T-cell (primary cell): ENCODE data around the gene VIPAS39. TPM values are rescaled to one million over a fixed set of nuclear protein-coding genes. Genes with fewer than 3 reads are reported as not detected.

Experiments
- ATAC-seq, 4 experiments: fragments of 200-7000 bp in 3 of 4; fragments of 150-1000 bp in 1 of 4; cut with Tn5 transposase; replicated peaks in 1 of 4; 1 replicate in 3 of 4; 2 replicates in 1 of 4; pipeline ENCODE4 v1.10.0; 2021; ENCODE audit warnings: moderate library complexity in 3 of 4, mild to moderate bottlenecking in 2 of 4, moderate number of reproducible peaks in 1 of 4
- CTCF ChIA-PET, 2 donors: fragments of 300-600 bp; sonication (Branson Sonifier 250); formaldehyde crosslinking; loops; one replicate each; lab custom pipeline; 2022; ENCODE audit warnings: antibody characterized with exemption in 2 of 2; lab: Charles Lee
- POLR2A ChIA-PET, 2 donors: fragments of 300-600 bp; sonication (Branson Sonifier 250); formaldehyde crosslinking; loops; one replicate each; lab custom pipeline; 2022; ENCODE audit warnings: antibody characterized with exemption in 2 of 2; lab: Charles Lee
- DNase-seq, 35 experiments: peaks; one replicate each; pipeline versions ENCODE4 v3.0.0 to v3.0.0-alpha.2; 2013 to 2023
- H3K27ac ChIP-seq: one replicate; pipeline ENCODE4 v1.5.1; 2013; ENCODE audit warnings: low read length
- H3K27me3 ChIP-seq, 2 experiments: replicated peaks in 1 of 2; 1 replicate in 1 of 2; 2 replicates in 1 of 2; pipeline versions ENCODE4 v1.6.1 to v1.7.0; 2013; ENCODE audit warnings: low read length in 1 of 2, mixed read lengths in 1 of 2; ENCODE audit not compliant: control insufficient read depth in 2 of 2, insufficient read depth in 2 of 2; ENCODE audit errors: extremely low read depth in 1 of 2
- H3K36me3 ChIP-seq, 2 donors: 1 replicate in 1 of 2; 2 replicates in 1 of 2; pipeline versions ENCODE4 v1.6.1 to v1.7.0; 2013; ENCODE audit warnings: low read length in 1 of 2; ENCODE audit not compliant: control insufficient read depth in 2 of 2, insufficient read depth in 1 of 2; ENCODE audit errors: extremely low read depth in 1 of 2
- H3K4me1 ChIP-seq, 2 experiments: 1 replicate in 1 of 2; 2 replicates in 1 of 2; pipeline versions ENCODE4 v1.6.1 to v1.7.0; 2013; ENCODE audit warnings: low read length in 2 of 2, mixed read lengths in 1 of 2; ENCODE audit not compliant: insufficient read depth in 2 of 2, control insufficient read depth in 1 of 2; ENCODE audit errors: extremely low read depth in 1 of 2
- H3K4me3 ChIP-seq, 2 donors: 1 replicate in 1 of 2; 2 replicates in 1 of 2; pipeline versions ENCODE4 v1.5.1 to v1.7.0; 2013; ENCODE audit warnings: mild to moderate bottlenecking in 2 of 2, low read length in 1 of 2, moderate library complexity in 1 of 2; ENCODE audit not compliant: control insufficient read depth in 1 of 2; ENCODE audit errors: extremely low read depth in 1 of 2
- H3K9me3 ChIP-seq: 2 replicates; pipeline ENCODE4 v1.7.0; 2013
- H3K27ac Mint-ChIP-seq, 2 donors: one replicate each; pipeline ENCODE4 v1.8.0; 2020 to 2021; ENCODE audit warnings: mild to moderate bottlenecking in 2 of 2, mixed read lengths in 2 of 2
- H3K27me3 Mint-ChIP-seq, 2 donors: one replicate each; pipeline ENCODE4 v1.8.0; 2021 to 2022; ENCODE audit warnings: mixed read lengths in 2 of 2
- H3K36me3 Mint-ChIP-seq: one replicate; pipeline ENCODE4 v1.8.0; 2021; ENCODE audit warnings: mixed read lengths
- H3K4me1 Mint-ChIP-seq, 3 donors: one replicate each; pipeline ENCODE4 v1.8.0; 2020 to 2022; ENCODE audit warnings: mixed read lengths in 3 of 3, mild to moderate bottlenecking in 1 of 3
- H3K4me3 Mint-ChIP-seq, 3 donors: one replicate each; pipeline ENCODE4 v1.8.0; 2020 to 2022; ENCODE audit warnings: mild to moderate bottlenecking in 3 of 3, mixed read lengths in 3 of 3, moderate library complexity in 3 of 3
- H3K9me3 Mint-ChIP-seq, 3 donors: one replicate each; pipeline ENCODE4 v1.8.0; 2020 to 2022; ENCODE audit warnings: mixed read lengths in 3 of 3
- WGBS: methylation state at CpG from one replicate; pipeline ENCODE4 v1.1.5; 2013; ENCODE audit warnings: missing lambda C conversion rate; ENCODE audit not compliant: insufficient coverage; 5-methylcytosine and 5-hydroxymethylcytosine counted together
- total RNA-seq, 35 experiments: library from RNA in 6 of 35; stranded (reverse) in 6 of 35; fragments of 120-200 nt in 1 of 35; gene quantifications; one replicate each; pipeline versions ENCODE4 v1.2.1 to v1.2.4 and lab custom pipeline; 2013 to 2026

The VIPAS39 gene
- total RNA-seq, 5 donors from 2014 or later (not counting 1 experiment from before 2014, with no cell fraction given), result 15.6 to 24.1 (median 18.2) TPM

- ATAC-seq, result peak; percentile 85 to 90 (median 85)
- peaks cover 6 to 11% (median 7%) of the 10 kb centered on the region in 3 donors for H3K4me1 Mint-ChIP-seq
- H3K36me3 ChIP-seq, result no peaks in the 10 kb centered on the region
- WGBS, result 3% methylated on average over 94 of the region's 104 CpGs
- peak within 1 kb of the TSS; percentile 62 to 75 (median 68) for H3K4me3 Mint-ChIP-seq
- H3K4me3 ChIP-seq, result peak within 1 kb of the TSS; percentile 23 to 66
- peaks cover 3 to 10% of the 10 kb centered on the region in 2 experiments for H3K4me1 ChIP-seq
- H3K9me3 ChIP-seq, result no peaks in the 10 kb centered on the region
- peaks cover 3 to 4% (median 4%) of the 10 kb centered on the region in 3 donors for H3K9me3 Mint-ChIP-seq
- peak in 30 of 35 experiments; percentile 6 to 49 (median 24) for DNase-seq
- H3K27me3 ChIP-seq, result peaks cover 7 to 41% of the 10 kb centered on the region in 2 experiments
- CTCF ChIA-PET, result no interaction called here
- peaks cover 3% of the 10 kb centered on the region for H3K36me3 Mint-ChIP-seq
- no peak within 1 kb of the TSS for H3K27ac Mint-ChIP-seq
- peaks cover 20 to 38% of the 10 kb centered on the region in 2 donors for H3K27me3 Mint-ChIP-seq
- no peak within 1 kb of the TSS for H3K27ac ChIP-seq
- POLR2A ChIA-PET, result no interaction called here
Measured at GRCh38 chr14:77498120-77498979, 40.9 kb upstream of the VIPAS39 start, which contains the start of gene ISM2. Gene ISM2 (minus strand): TSS chr14:77498816. CDS start chr14:77498793, 23 bp downstream.

DNA sequence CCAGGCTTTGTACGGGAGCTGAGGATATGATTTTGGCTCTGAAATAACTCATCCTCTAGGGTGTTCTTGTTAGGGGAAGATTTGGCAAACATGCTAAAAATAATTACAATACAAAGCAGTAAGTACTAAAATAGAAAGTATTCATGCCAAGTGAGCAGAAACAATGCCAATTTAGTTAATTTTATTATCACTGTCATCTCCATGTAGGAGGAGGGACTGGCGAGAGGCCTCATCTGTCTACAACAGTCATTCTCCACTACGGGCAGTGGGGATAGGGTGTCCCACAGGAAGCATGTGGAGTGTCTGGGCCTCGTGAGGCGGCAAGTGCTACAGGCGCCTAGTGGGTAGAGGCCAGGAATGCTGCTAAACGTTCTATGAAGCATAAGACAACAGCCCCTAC lies 37.9 kb upstream of the VIPAS39 start:
- H3K36me3 Mint-ChIP-seq, result no peaks in the 10 kb centered on the region

GRCh38 chr14:77491056-77491455 lies 33.7 kb upstream of the VIPAS39 start:
- Mint-ChIP-seq H3K4me3 (no peak overlapping the region), H3K27me3 (peaks cover 6 to 10% of the 10 kb centered on the region in 2 donors), H3K9me3 (no peaks in the 10 kb centered on the region), H3K36me3 (no peaks in the 10 kb centered on the region), H3K27ac (no peak overlapping the region), H3K4me1 (no peaks in the 10 kb centered on the region)
- Histone ChIP-seq H3K9me3 (no peaks in the 10 kb centered on the region), H3K4me3 (no peak overlapping the region), H3K36me3 (no peaks in the 10 kb centered on the region), H3K27ac (no peak overlapping the region), H3K27me3 (peaks cover 0 to 7% of the 10 kb centered on the region in 2 experiments), H3K4me1 (no peaks in the 10 kb centered on the region)
- WGBS, result 97% methylated on average over 3 of the region's 5 CpGs
- ATAC-seq (no peak), DNase-seq (no peak)
- POLR2A ChIA-PET, result interaction anchor here in 1 of 2 donors (0.6 kb wide), 1 partner anchor 28 kb away, joined by 3 read pairs; no protein-coding TSS in a partner anchor
- CTCF ChIA-PET, result no interaction called here

More for the DNA sequence above, 37.9 kb upstream of the VIPAS39 start:
- Mint-ChIP-seq H3K27me3 (peaks cover 18 to 35% of the 10 kb centered on the region in 2 donors), H3K9me3 (no peaks in the 10 kb centered on the region), H3K27ac (peak overlapping the region in 1 of 2 donors; percentile 4), H3K4me3 (no peak overlapping the region), H3K4me1 (peaks cover 6 to 10% (median 7%) of the 10 kb centered on the region in 3 donors)
- H3K9me3 ChIP-seq, result no peaks in the 10 kb centered on the region
- ChIA-PET POLR2A (no interaction called here), CTCF (no interaction called here)
- H3K4me3 ChIP-seq, result no peak overlapping the region
- H3K27me3 ChIP-seq, result peaks cover 7 to 38% of the 10 kb centered on the region in 2 experiments
- ATAC-seq, result no peak
- H3K4me1 ChIP-seq, result peaks cover 3 to 10% of the 10 kb centered on the region in 2 experiments
- no peaks in the 10 kb centered on the region for H3K36me3 ChIP-seq
- H3K27ac ChIP-seq, result no peak overlapping the region
- WGBS, result no CpG with 5 or more reads among the region's 7 CpGs
- DNase-seq, result no peak

- H3K4me3 ChIP-seq, result no peak overlapping the region
- CTCF ChIA-PET, result no interaction called here
Measured at GRCh38 chr14:77490347-77490986, 33.1 kb upstream of the VIPAS39 start.

GRCh38 chr14:77489041-77489440 lies 31.6 kb upstream of the VIPAS39 start:
- 77% methylated on average over 5 of the region's 6 CpGs for WGBS
- ChIA-PET POLR2A (interaction anchor here in 1 of 2 donors (0.6 kb wide), 1 partner anchor 115 kb away, joined by 9 read pairs; no protein-coding TSS in a partner anchor), CTCF (no interaction called here)
- H3K4me1 ChIP-seq, result no peaks in the 10 kb centered on the region
- H3K36me3 ChIP-seq, result no peaks in the 10 kb centered on the region
- Mint-ChIP-seq H3K9me3 (no peaks in the 10 kb centered on the region), H3K4me3 (no peak overlapping the region), H3K36me3 (no peaks in the 10 kb centered on the region), H3K27ac (no peak overlapping the region), H3K4me1 (no peaks in the 10 kb centered on the region), H3K27me3 (no peaks in the 10 kb centered on the region)
- H3K27me3 ChIP-seq, result peaks cover 0 to 2% of the 10 kb centered on the region in 2 experiments
- ATAC-seq (no peak), DNase-seq (no peak)
- H3K9me3 ChIP-seq, result no peaks in the 10 kb centered on the region
- H3K27ac ChIP-seq, result no peak overlapping the region
- no peak overlapping the region for H3K4me3 ChIP-seq

More at GRCh38 chr14:77490347-77490986, 33.1 kb upstream of the VIPAS39 start:
- no peaks in the 10 kb centered on the region for H3K36me3 ChIP-seq
- Mint-ChIP-seq H3K4me1 (no peaks in the 10 kb centered on the region), H3K9me3 (no peaks in the 10 kb centered on the region), H3K36me3 (no peaks in the 10 kb centered on the region), H3K27me3 (peaks cover 0 to 4% of the 10 kb centered on the region in 2 donors), H3K4me3 (no peak overlapping the region), H3K27ac (no peak overlapping the region)
- H3K27ac ChIP-seq, result no peak overlapping the region
- no peaks in the 10 kb centered on the region for H3K4me1 ChIP-seq
- POLR2A ChIA-PET, result interaction anchor here in 1 of 2 donors (0.6 kb wide), 1 partner anchor 28 kb away, joined by 3 read pairs; no protein-coding TSS in a partner anchor
- ATAC-seq (no peak), DNase-seq (no peak)
- H3K9me3 ChIP-seq, result no peaks in the 10 kb centered on the region
- WGBS, result no CpG with 5 or more reads among the region's 8 CpGs
- H3K27me3 ChIP-seq, result peaks cover 0 to 4% of the 10 kb centered on the region in 2 experiments

DNA sequence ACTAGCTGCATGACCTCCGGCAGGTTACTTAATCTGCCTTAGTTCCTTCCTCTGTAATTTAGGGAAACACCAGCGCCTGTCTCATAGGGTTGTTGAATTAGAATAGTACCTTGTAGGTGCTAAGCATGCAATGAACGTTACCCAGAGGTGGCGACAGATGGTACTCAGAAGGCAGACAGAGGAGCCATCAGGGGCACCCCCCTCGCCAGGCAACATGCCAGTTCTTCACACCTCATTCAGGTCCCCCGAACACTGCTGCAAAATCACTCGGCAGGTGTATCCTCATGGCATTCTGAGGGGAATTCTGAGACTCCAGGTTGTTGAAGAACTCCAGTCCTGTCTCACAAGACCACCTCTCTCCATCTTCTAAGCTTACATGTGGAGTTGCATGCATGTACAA lies 31.2 kb upstream of the VIPAS39 start:
- Histone ChIP-seq H3K36me3 (no peaks in the 10 kb centered on the region), H3K9me3 (no peaks in the 10 kb centered on the region), H3K4me3 (no peak overlapping the region), H3K27ac (no peak overlapping the region), H3K27me3 (peaks cover 0 to 2% of the 10 kb centered on the region in 2 experiments), H3K4me1 (no peaks in the 10 kb centered on the region)
- Mint-ChIP-seq H3K27ac (no peak overlapping the region), H3K27me3 (no peaks in the 10 kb centered on the region), H3K4me3 (no peak overlapping the region), H3K9me3 (no peaks in the 10 kb centered on the region), H3K36me3 (no peaks in the 10 kb centered on the region), H3K4me1 (no peaks in the 10 kb centered on the region)
- CTCF ChIA-PET, result no interaction called here
- POLR2A ChIA-PET, result interaction anchor here in 1 of 2 donors (0.6 kb wide), 1 partner anchor 116 kb away, joined by 9 read pairs; no protein-coding TSS in a partner anchor
- DNase-seq (no peak), ATAC-seq (no peak)
- WGBS, result 67% methylated on average over 3 of the region's 7 CpGs
